ENCODE measurements around the gene GRK6.

GRK6 gene

DNA sequence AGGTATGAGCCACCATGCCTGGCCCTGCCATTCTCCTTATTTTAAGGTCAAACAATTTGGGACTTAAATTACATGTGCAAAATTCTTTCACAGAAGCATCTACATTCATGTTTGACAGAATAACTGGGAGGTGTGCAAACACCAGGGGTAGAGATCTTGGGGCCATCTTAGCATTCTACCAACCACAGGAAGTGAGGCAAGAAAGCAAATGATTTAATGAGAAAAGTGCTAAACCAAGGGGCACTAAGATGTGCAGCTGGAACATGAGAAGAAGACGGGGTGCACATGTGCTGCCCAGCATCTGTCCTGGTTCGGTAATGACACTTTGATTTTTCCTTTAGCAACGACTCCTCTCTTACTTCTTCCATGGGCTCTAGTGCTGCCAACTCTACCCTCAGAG is 15.9 kb upstream of the GRK6 start:
- TF ChIP-seq TCF12 (IDR thresholded peaks at IDR 0.05; ENCODE audit: low read depth) (no peak), REST (IDR thresholded peaks at IDR 0.05; ENCODE audit: low read depth) (no peak), EGR1 (IDR thresholded peaks at IDR 0.05) (no peak), CREB1 (IDR thresholded peaks at IDR 0.05; ENCODE audit: low read depth) (no peak), TEAD4 (IDR thresholded peaks at IDR 0.05) (no peak), TAF1 (IDR thresholded peaks at IDR 0.05; ENCODE audit: low read depth) (no peak), RAD21 (IDR thresholded peaks at IDR 0.05; ENCODE audit: low read depth) (no peak), CEBPB (IDR thresholded peaks at IDR 0.05) (no peak), USF1 (IDR thresholded peaks at IDR 0.05) (no peak), YY1 (IDR thresholded peaks at IDR 0.05; ENCODE audit: low read depth) (no peak)

DNA sequence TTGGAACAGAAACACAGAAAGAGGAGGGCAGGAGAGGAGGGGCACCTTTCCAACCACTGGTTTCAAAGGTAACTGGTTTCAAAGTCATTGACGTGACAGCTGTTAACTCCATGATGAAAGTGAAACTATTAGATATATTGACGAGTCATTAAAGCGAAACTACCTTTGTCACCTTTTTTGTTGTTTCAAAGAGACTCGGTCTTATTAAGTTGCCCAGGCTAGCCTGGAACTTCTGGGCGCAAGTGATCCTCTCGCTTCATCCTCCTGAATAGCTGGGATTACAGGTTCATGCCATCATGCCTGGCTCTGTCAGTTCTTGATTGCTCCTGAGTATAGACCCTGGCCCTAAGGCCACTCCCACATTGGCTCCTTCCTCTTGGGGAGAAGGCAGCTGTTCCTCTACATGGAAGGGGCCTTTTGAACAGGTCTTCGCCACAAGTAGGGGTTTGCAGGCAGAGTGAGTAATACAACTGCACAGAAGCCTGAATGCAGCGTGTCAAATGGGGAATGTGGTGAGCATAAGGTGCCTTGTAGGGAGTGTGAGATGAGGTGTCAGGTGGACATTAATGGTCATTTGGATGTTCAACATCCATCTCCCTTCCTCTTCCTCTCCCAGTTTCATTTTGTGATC is 13.8 kb upstream of the GRK6 start:
- TF ChIP-seq REST (IDR thresholded peaks at IDR 0.05; ENCODE audit: low read depth) (no peak), FOXM1 (IDR thresholded peaks at IDR 0.05; ENCODE audit: borderline replicate concordance, low read depth) (no peak), USF1 (IDR thresholded peaks at IDR 0.05) (no peak), ZBTB7A (IDR thresholded peaks at IDR 0.05; ENCODE audit: low read depth) (no peak), NFIC (IDR thresholded peaks at IDR 0.05) (no peak), EP300 (IDR thresholded peaks at IDR 0.05; ENCODE audit: borderline replicate concordance) (no peak)

DNA sequence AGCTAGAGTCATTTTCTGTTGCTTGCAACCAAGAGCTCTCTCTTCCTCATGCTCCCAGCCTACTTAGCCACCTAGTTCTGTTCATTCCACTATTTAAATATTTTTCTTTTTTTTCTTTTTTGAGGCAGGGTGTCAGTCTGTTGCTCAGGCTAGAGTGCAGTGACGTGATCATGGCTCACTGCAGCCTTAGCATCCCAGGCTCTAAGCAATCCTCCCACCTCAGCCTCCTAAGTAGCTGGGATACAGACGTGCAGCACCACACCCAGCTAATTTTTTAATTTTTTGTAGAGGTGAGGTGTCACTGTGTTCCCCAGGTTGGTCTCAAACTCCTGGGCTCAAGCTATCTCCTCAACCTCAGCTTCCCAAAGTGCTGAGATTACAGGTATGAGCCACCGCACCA is 12.0 kb upstream of the GRK6 start:
- TF ChIP-seq REST (IDR thresholded peaks at IDR 0.05; ENCODE audit: low read depth) = no peak
- no peak for TF ChIP-seq FOXM1 (IDR thresholded peaks at IDR 0.05; ENCODE audit: borderline replicate concordance, low read depth)
- TF ChIP-seq CREB1 (IDR thresholded peaks at IDR 0.05; ENCODE audit: low read depth) = no peak
- no peak for TF ChIP-seq MAX (IDR thresholded peaks at IDR 0.05)
- TF ChIP-seq CEBPB (IDR thresholded peaks at IDR 0.05) = no peak
- no peak for TF ChIP-seq YY1 (IDR thresholded peaks at IDR 0.05; ENCODE audit: low read depth)
- no peak for TF ChIP-seq TEAD4 (IDR thresholded peaks at IDR 0.05)
- TF ChIP-seq TCF12 (IDR thresholded peaks at IDR 0.05; ENCODE audit: low read depth) = no peak
- TF ChIP-seq ZBTB7A (IDR thresholded peaks at IDR 0.05; ENCODE audit: low read depth) = no peak
- no peak for TF ChIP-seq USF1 (IDR thresholded peaks at IDR 0.05)
- no peak for TF ChIP-seq TAF1 (IDR thresholded peaks at IDR 0.05; ENCODE audit: low read depth)
- TF ChIP-seq EP300 (IDR thresholded peaks at IDR 0.05; ENCODE audit: borderline replicate concordance) = no peak
- no peak for TF ChIP-seq RAD21 (IDR thresholded peaks at IDR 0.05; ENCODE audit: low read depth)
- no peak for TF ChIP-seq EGR1 (IDR thresholded peaks at IDR 0.05)
- no peak for TF ChIP-seq NFIC (IDR thresholded peaks at IDR 0.05)

- TF ChIP-seq USF1 (IDR thresholded peaks at IDR 0.05) = no peak
- no peak for TF ChIP-seq REST (IDR thresholded peaks at IDR 0.05; ENCODE audit: low read depth)
- no peak for TF ChIP-seq EP300 (IDR thresholded peaks at IDR 0.05; ENCODE audit: borderline replicate concordance)
- TF ChIP-seq CREB1 (IDR thresholded peaks at IDR 0.05; ENCODE audit: low read depth) = no peak
Observed at GRCh38 chr5:177419046-177419445, 7.4 kb upstream of the GRK6 start.

Data from Ishikawa (cell line).